Psoas muscle (tissue), 8 donors: ENCODE measurements around the gene CDKAL1. TPM values are rescaled to one million over a fixed set of nuclear protein-coding genes. Genes with fewer than 3 reads are reported as not detected.

ENCODE experiments used
- ATAC-seq, 4 donors: fragments of 200-7000 bp; cut with Tn5 transposase; one replicate each; pipeline ENCODE4 v1.9.1; 2020; ENCODE audit warnings: moderate library complexity in 3 of 4, mild to moderate bottlenecking in 2 of 4
- DNase-seq, 2 donors: peaks; one replicate each; pipeline ENCODE4 v3.0.0-alpha.2; 2020
- H3K27ac ChIP-seq: fragments of 200-600 bp; one replicate; pipeline ENCODE4 v1.8.0; 2022
- H3K27me3 ChIP-seq, 3 donors: fragments of 200-600 bp in 1 of 3; one replicate each; pipeline versions ENCODE4 v1.6.1 to v1.8.0; 2013 to 2022; ENCODE audit warnings: low read length in 2 of 3, mild to moderate bottlenecking in 2 of 3, moderate library complexity in 1 of 3; ENCODE audit not compliant: insufficient read depth in 3 of 3
- H3K36me3 ChIP-seq, 2 donors: fragments of 200-600 bp in 1 of 2; one replicate each; pipeline versions ENCODE4 v1.6.1 to v1.8.0; 2013 to 2022; ENCODE audit warnings: low read depth in 1 of 2, mild to moderate bottlenecking in 1 of 2, moderate library complexity in 1 of 2; ENCODE audit not compliant: insufficient read depth in 1 of 2
- H3K4me1 ChIP-seq: fragments of 200-600 bp; one replicate; pipeline ENCODE4 v1.8.0; 2022
- H3K4me3 ChIP-seq: fragments of 200-600 bp; one replicate; pipeline ENCODE4 v1.8.0; 2022; ENCODE audit warnings: mild to moderate bottlenecking
- H3K9me3 ChIP-seq: fragments of 200-600 bp; one replicate; pipeline ENCODE4 v1.8.0; 2022
- CTCF ChIP-seq: fragments of 200-600 bp; IDR thresholded peaks from one replicate; pipeline ENCODE4 v1.8.0; 2022; ENCODE audit warnings: antibody characterized with exemption
- WGBS, 3 donors: extraction: QIAGEN DNeasy Blood & Tissue Kit; methylation state at CpG; one replicate each; pipeline versions ENCODE4 v1.1.6 to v1.1.7; 2013; 5-methylcytosine and 5-hydroxymethylcytosine counted together
- intact Hi-C, 2 donors: fragments of 100-400 bp; cut with DNase I; formaldehyde crosslinking; loops; one replicate each; pipeline versions ENCODE4 v1.11.0 to v1.14.2; 2022
- polyA plus RNA-seq, 3 donors: library from polyadenylated mRNA; stranded (reverse); fragments of 200-250 nt; gene quantifications; one replicate each; pipeline ENCODE4 v1.2.3, GENCODE V29; 2013
- total RNA-seq, 4 donors: library from RNA; stranded (reverse); fragmentation: NEBNext Ultra II Directional in 2 of 4; extraction: Animal tissue kit (Norgen Biotek cat#: 25700) in 2 of 4; gene quantifications; one replicate each; pipeline versions ENCODE4 v1.2.1 to v1.2.4, GENCODE V29; 2021 to 2023
- donor health status: healthy with polysubstance abuse.
- donor health status: DM: no; HTN: no; CAD: no; lungs with moderate emphysema.
- donor health status: Bipolar disorder and iron deficiency.
- donor health status: healthy.
- donor health status: DM: yes; HTN: yes; CAD: no.
- donor health status: DM: no; HTN: no; CAD: no.
- donor health status: DM: no; HTN: no; CAD: no.
- donor health status: DM: yes; HTN: yes; CAD: no.

CDKAL1 gene
- total and polyA plus RNA-seq, 7 donors: 4.5 to 16.1 (median 12.9) TPM

GRCh38 chr6:20692023-20692422 lies 157.8 kb downstream of the CDKAL1 start:
- H3K4me3 ChIP-seq: no peak overlapping the region
- no peaks in the 10 kb centered on the region for H3K27me3 ChIP-seq
- no peak for TF ChIP-seq CTCF
- no peak for ATAC-seq
- H3K27ac ChIP-seq: no peak overlapping the region
- H3K9me3 ChIP-seq: no peaks in the 10 kb centered on the region
- intact Hi-C loops: no loop called here
- no peak for DNase-seq
- H3K4me1 ChIP-seq: peaks cover 5% of the 10 kb centered on the region
- no peaks in the 10 kb centered on the region for H3K36me3 ChIP-seq

GRCh38 chr6:20693466-20694063 lies 159.3 kb downstream of the CDKAL1 start:
- 61 to 92% (median 65%) methylated on average over 4 of the region's 4 CpGs for WGBS, 3 donors
- Histone ChIP-seq H3K4me1 (peaks cover 5% of the 10 kb centered on the region), H3K9me3 (no peaks in the 10 kb centered on the region), H3K36me3 (no peaks in the 10 kb centered on the region), H3K4me3 (no peak overlapping the region), H3K27ac (no peak overlapping the region), H3K27me3 (no peaks in the 10 kb centered on the region)
- no peak for TF ChIP-seq CTCF
- no peak for DNase-seq
- intact Hi-C loops: no loop called here
- peak in 1 of 4 donors; percentile 46 for ATAC-seq

GRCh38 chr6:20696676-20697075 lies 162.4 kb downstream of the CDKAL1 start:
- intact Hi-C loops: no loop called here
- WGBS, 3 donors: 94 to 97% (median 96%) methylated on average over 3 of the region's 3 CpGs
- ATAC-seq: no peak
- H3K4me3 ChIP-seq: no peak overlapping the region
- no peaks in the 10 kb centered on the region for H3K9me3 ChIP-seq
- no peak for TF ChIP-seq CTCF
- peaks cover 5% of the 10 kb centered on the region for H3K4me1 ChIP-seq
- H3K36me3 ChIP-seq: no peaks in the 10 kb centered on the region
- no peak overlapping the region for H3K27ac ChIP-seq
- no peaks in the 10 kb centered on the region for H3K27me3 ChIP-seq
- DNase-seq: no peak

GRCh38 chr6:20698675-20699074 lies 164.4 kb downstream of the CDKAL1 start:
- Histone ChIP-seq H3K9me3 (no peaks in the 10 kb centered on the region), H3K27me3 (no peaks in the 10 kb centered on the region), H3K4me3 (no peak overlapping the region), H3K27ac (no peak overlapping the region), H3K36me3 (no peaks in the 10 kb centered on the region), H3K4me1 (no peaks in the 10 kb centered on the region)
- TF ChIP-seq CTCF: no peak
- intact Hi-C loops: no loop called here
- DNase-seq (no peak), ATAC-seq (no peak)
- WGBS, 3 donors: 85 to 97% (median 94%) methylated on average over 1 of the region's 1 CpG

GRCh38 chr6:20699402-20699801 lies 165.1 kb downstream of the CDKAL1 start:
- no peaks in the 10 kb centered on the region for H3K4me1 ChIP-seq
- 93 to 94% (median 94%) methylated on average over 4 of the region's 4 CpGs for WGBS, 3 donors
- no peak for TF ChIP-seq CTCF
- H3K36me3 ChIP-seq: no peaks in the 10 kb centered on the region
- no peaks in the 10 kb centered on the region for H3K9me3 ChIP-seq
- DNase-seq: no peak
- no peaks in the 10 kb centered on the region for H3K27me3 ChIP-seq
- H3K4me3 ChIP-seq: no peak overlapping the region
- intact Hi-C loops: no loop called here
- no peak for ATAC-seq
- H3K27ac ChIP-seq: no peak overlapping the region
